GM12864 (cell line): ENCODE data around the gene PWP2.

Source experiments
- DNase-seq: peaks from one replicate; pipeline ENCODE4 v3.0.0-alpha.2; 2011; ENCODE audit warnings: low read depth
- H3K4me3 ChIP-seq: 2 replicates; pipeline ENCODE4 v1.5.1; 2011; ENCODE audit warnings: mild to moderate bottlenecking, low read depth, low read length, control low read depth
- TF ChIP-seq, protein P1 (sequence below): IDR thresholded peaks from 2 replicates; pipeline ENCODE4 v1.5.1; 2011; ENCODE audit warnings: low read depth, mild to moderate bottlenecking, moderate library complexity, low read length, control low read depth, inconsistent platforms; ENCODE audit errors: missing control alignments

Gene PWP2

DNA sequence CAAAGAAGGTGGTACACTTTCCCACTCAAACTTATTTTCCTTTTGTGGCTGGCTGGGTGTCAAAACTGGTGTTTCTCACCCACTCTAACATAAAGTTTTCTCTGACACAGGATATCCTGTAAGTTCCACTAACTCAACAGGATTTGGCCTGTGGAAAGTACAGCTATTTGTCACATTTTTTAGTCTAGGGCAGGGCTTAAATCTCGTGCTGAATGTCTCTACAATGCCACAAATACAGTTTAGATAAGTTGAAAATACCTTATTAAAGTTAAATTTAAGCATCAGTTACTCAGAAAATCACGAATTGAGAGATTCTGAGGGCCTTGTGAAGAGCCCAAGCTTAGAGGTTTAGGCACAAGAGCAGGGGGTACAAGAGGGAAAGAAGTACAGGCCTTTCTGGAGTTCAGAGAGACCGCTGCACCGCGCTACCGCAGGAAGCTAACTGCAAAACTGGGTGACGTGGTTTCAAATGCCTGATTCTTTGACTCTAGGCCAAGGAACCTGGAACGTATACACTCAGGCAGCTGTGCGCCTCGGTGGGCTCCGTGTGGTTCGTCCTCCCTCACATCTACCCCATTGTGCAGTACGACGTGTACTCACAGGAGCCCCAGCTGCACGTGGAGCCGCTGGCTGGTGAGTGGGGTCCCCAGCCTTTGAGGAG is 23.4 kb upstream of the PWP2 start:
- TF ChIP-seq, protein P1, sequence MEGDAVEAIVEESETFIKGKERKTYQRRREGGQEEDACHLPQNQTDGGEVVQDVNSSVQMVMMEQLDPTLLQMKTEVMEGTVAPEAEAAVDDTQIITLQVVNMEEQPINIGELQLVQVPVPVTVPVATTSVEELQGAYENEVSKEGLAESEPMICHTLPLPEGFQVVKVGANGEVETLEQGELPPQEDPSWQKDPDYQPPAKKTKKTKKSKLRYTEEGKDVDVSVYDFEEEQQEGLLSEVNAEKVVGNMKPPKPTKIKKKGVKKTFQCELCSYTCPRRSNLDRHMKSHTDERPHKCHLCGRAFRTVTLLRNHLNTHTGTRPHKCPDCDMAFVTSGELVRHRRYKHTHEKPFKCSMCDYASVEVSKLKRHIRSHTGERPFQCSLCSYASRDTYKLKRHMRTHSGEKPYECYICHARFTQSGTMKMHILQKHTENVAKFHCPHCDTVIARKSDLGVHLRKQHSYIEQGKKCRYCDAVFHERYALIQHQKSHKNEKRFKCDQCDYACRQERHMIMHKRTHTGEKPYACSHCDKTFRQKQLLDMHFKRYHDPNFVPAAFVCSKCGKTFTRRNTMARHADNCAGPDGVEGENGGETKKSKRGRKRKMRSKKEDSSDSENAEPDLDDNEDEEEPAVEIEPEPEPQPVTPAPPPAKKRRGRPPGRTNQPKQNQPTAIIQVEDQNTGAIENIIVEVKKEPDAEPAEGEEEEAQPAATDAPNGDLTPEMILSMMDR: no peak
- DNase-seq: no peak
- H3K4me3 ChIP-seq: no peak overlapping the region

DNA sequence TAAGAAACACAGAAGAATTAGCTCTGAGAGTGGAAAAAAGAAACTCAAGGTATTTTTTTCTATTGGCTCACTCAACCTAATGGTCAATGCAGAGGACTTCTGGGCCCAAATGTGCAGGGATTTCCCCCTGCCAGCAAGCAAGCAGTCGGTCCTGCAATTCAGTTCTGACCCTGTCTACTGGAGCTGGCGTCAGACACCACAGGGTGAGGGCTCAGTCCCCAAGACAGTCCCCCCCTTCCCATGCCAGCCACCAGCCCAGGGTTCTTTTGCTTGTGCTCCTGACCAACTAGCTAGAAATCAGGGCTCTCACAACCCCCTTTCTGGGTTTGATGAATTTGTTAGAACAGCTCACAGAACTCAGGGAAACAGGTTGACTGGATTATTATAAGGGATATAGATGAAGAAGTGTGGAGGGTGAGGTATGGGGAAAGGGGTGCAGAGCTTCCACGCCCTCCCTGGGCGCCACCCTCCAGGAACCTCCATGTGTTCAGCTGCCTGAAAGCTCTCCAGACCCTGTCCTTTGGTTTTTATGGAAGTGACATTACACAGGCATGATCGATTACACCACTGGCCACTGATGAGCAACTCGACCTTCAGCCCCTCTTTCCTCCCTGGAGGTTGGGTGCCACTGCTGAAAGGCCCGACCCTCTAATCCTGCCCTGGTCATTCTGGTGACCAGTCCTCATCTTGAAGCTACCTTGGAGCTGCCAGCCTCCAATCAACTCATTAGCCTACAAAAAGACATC is 22.5 kb upstream of the PWP2 start:
- no peak overlapping the region for H3K4me3 ChIP-seq
- no peak for DNase-seq
- TF ChIP-seq, protein P1: no peak

DNA sequence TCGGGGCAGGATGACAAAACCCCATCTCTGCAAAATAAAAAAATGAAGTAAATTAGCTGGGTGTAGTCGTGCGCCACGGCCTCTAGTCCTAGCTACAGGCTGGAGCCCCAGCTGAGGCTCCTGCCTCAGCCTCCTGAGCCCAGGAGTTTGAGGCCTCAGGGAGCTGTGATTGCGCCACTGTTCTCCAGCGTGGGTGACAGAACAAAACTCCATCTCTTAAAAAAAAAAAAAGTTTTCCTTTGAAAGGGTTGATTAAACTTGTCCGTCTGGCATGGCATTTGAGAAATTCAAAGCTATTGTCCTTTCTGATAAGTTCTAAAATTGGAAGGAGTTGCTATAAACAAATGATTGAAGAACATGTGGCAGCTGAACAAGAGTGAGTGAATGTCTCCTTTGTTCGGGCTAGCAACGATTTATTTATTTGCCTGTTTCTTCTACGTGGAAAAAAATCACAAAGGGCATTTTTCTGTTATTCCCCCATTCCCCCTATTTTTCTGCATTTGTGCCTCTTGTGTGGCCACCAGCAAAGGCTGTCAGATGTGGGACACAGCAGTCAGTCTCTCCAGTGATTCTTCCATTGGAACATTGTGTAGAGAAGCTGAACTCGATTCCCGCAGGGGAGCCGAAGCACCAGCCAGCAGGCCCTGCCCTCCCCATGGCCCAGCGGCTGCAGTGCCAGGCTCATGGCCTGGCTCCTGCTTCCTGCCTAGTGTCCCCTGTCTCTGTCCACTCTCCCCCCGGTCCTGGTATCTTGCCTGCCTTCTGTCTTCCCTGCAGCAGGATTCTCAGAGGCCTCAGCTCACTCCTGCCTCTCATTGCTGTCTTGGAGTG is 21.5 kb upstream of the PWP2 start:
- TF ChIP-seq, protein P1: no peak

DNA sequence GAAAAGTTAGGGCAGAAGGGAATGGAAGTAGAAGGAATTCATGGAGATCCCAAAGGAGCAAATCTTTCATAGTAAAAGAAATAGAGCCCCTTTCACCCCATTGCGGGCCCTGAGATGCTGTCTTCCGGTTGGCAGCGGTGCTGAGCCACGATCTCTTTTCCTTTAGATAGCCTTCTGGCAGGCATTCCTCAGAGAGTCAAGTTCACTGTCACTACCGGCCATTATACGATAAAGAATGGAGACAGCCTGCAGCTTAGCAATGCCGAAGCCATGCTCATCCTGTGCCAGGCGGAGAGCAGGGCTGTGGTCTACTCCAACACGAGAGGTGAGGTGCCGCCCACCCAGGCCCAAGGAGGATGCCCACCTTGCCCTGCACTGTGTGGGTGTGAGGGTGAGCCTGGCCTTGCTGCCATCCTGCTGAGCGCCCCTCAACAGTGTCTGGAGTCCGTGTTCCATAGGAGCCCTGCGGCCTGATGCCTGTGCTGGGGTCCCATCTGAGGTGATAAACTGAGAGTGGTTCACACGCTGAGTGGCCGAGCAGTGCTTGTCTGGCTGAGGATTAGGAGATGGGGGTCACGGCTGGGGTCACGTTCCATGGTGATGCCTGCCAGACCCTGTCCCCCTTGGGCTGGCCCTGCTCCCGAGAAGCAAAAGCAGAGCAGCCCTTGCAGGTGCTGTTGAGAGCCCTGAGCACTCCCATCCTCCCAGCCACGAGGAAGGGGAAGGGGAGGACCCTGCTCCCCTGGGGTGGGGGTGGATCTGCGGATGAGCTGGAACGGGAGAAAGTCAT is 20.4 kb upstream of the PWP2 start:
- TF ChIP-seq, protein P1: no peak
- DNase-seq: no peak
- no peak overlapping the region for H3K4me3 ChIP-seq

More for the DNA sequence above, 21.5 kb upstream of the PWP2 start:
- DNase-seq: no peak
- H3K4me3 ChIP-seq: no peak overlapping the region

DNA sequence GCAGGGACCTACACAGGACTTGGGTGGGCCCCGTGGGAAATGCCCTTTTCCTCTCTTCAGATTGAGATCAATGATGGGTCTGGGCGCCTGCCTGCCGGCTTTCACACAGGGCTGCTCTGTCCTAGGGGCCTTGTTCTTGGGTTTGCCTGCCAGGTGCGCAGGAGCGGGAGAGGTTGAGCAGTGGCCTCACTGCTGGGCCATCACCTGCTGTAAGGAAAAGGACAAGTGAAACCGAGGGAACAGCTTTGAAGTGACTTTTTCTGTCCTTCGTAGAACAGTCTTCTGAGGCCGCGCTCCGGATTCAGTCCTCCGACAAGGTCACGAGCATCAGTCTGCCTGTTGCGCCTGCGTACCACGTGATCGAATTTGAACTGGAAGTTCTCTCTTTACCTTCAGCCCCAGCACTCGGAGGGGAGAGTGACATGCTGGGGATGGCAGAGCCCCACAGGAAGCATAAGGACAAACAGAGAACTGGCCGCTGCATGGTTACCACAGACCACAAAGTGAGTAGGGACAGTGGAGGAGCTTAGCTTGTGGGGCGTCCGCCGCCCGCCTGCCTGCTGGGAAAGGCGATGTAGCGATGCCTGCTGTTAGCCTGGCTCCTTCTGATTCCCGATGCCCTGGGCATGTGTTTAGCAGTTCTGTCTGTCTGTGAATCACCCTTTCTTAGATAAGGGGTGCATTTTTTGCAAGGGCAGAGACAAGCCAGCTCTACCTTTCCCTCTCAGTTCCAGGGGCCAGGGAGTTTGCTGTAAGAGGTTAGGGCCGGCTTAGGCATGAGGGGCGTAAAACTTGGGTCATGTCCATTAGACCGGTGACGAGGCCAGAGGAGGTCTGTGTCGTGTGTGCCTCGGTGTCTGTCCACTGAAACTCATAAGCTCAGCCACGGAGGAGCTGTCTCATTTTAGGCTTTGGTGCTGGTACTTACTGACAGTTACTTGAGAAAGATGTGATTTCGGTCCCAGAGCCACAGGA is 19.5 kb upstream of the PWP2 start:
- DNase-seq: no peak
- TF ChIP-seq, protein P1: no peak
- no peak overlapping the region for H3K4me3 ChIP-seq
